NT2/D1 (cell line): ENCODE measurements around the gene MARCHF2.

Experiments
- DNase-seq: peaks from one replicate; pipeline ENCODE4 v3.0.0-alpha.2; 2011; ENCODE audit warnings: low read depth, low spot score
- H3K27me3 ChIP-seq: 2 replicates; pipeline ENCODE4 v1.6.0; 2011; ENCODE audit warnings: mild to moderate bottlenecking; ENCODE audit not compliant: insufficient read length, insufficient read depth
- H3K36me3 ChIP-seq: 2 replicates; pipeline ENCODE4 v1.6.1; 2011; ENCODE audit warnings: mild to moderate bottlenecking, low read length, mixed read lengths; ENCODE audit not compliant: insufficient read depth, insufficient read length
- H3K4me1 ChIP-seq: 2 replicates; pipeline ENCODE4 v1.5.1; 2011; ENCODE audit not compliant: insufficient read depth, insufficient read length
- H3K4me3 ChIP-seq: 2 replicates; pipeline ENCODE4 v1.5.1; 2011; ENCODE audit warnings: low read depth; ENCODE audit not compliant: insufficient read length
- H3K9ac ChIP-seq: 2 replicates; pipeline ENCODE4 v1.6.0; 2011; ENCODE audit warnings: low read depth; ENCODE audit not compliant: insufficient read length
- H3K9me3 ChIP-seq: 2 replicates; pipeline ENCODE4 v1.5.1; 2011; ENCODE audit warnings: mild to moderate bottlenecking, low read length; ENCODE audit not compliant: insufficient read depth
- SUZ12 ChIP-seq: IDR thresholded peaks from 2 replicates; pipeline ENCODE4 v1.6.1; 2011; ENCODE audit not compliant: insufficient read length, insufficient read depth; ENCODE audit errors: extremely low read depth
- YY1 ChIP-seq: IDR thresholded peaks from 2 replicates; pipeline ENCODE4 v1.6.1; 2011; ENCODE audit not compliant: insufficient read length, insufficient read depth
- ZNF274 ChIP-seq: IDR thresholded peaks from 2 replicates; pipeline ENCODE4 v1.6.1; 2011; ENCODE audit warnings: mild to moderate bottlenecking, low read depth, low read length

MARCHF2 gene

DNA sequence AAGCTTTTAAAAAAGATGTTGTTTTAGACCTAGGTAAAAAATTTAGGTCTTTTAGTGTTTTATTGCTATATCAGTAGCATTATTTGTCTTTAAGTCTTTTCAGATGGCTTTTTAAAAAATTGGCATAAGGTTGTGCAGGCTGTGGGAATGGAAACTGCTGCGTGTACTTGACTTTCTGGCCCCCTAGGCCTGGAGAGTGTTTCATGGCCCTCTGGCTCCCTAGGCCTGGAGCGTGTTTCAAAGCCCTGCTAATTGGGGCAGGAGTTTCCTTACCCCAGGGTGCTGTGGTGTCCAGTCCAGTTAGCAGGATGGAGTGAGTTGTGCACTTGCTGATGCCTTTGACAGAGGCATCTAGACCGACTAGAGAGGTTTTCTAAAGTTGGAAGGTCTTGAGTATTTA lies 65.5 kb downstream of the MARCHF2 start:
- Histone ChIP-seq H3K4me3 (no peak overlapping the region), H3K4me1 (no peaks in the 10 kb centered on the region), H3K9ac (no peak overlapping the region), H3K27me3 (no peaks in the 10 kb centered on the region), H3K9me3 (no peaks in the 10 kb centered on the region), H3K36me3 (peaks cover 89% of the 10 kb centered on the region)
- no peak for DNase-seq
- TF ChIP-seq SUZ12: no peak
- no peak for TF ChIP-seq YY1
- TF ChIP-seq ZNF274: no peak

DNA sequence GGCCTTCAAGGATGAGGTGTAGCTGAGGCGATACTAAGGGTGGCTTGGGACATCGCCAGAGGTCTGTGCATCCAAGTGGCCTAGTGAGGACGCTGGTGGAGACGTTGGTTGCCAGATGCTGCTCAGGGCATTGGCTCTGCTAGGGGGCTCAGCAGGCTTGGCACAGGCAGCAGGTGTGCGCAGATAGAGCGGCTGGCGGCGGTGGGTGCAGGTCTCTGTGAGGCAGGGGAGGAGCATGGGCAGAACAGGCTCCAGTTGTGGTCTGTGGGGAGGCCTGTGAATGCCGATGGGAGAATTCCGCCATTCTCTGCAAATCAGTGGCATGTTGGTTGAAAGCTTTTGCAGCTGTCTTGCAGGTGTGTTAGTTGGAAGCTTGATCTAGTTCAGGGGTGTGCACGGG lies 68.1 kb downstream of the MARCHF2 start:
- Histone ChIP-seq H3K36me3 (peaks cover 89% of the 10 kb centered on the region), H3K9me3 (no peaks in the 10 kb centered on the region), H3K4me3 (no peak overlapping the region), H3K4me1 (peaks cover 6% of the 10 kb centered on the region), H3K27me3 (no peaks in the 10 kb centered on the region), H3K9ac (no peak overlapping the region)
- no peak for TF ChIP-seq SUZ12
- TF ChIP-seq YY1: no peak
- TF ChIP-seq ZNF274: no peak
- no peak for DNase-seq

DNA sequence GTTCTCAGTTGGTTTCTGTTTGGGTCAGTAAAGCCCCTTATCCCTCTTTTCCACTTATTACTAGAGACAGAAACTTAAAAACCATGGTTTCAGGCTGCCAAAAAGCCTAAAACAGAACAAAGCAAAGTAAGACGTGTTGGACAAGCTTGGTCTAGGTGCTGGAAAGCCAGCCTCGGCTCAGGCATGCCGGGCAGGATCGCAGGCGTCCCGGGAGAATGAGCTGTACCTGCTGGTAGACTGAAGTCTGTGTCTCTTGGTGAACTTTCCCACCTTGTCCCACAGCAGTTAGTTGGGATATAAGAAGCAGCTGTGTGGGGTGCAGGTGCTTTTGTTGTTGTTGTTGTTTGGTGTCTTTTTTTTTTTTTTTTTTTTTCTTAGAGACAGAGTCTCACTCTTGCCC lies 68.5 kb downstream of the MARCHF2 start:
- DNase-seq: no peak
- peaks cover 89% of the 10 kb centered on the region for H3K36me3 ChIP-seq
- H3K27me3 ChIP-seq: no peaks in the 10 kb centered on the region
- no peaks in the 10 kb centered on the region for H3K9me3 ChIP-seq
- H3K4me3 ChIP-seq: no peak overlapping the region
- TF ChIP-seq YY1: no peak
- no peak for TF ChIP-seq ZNF274
- TF ChIP-seq SUZ12: no peak
- H3K4me1 ChIP-seq: peaks cover 7% of the 10 kb centered on the region
- H3K9ac ChIP-seq: no peak overlapping the region

DNA sequence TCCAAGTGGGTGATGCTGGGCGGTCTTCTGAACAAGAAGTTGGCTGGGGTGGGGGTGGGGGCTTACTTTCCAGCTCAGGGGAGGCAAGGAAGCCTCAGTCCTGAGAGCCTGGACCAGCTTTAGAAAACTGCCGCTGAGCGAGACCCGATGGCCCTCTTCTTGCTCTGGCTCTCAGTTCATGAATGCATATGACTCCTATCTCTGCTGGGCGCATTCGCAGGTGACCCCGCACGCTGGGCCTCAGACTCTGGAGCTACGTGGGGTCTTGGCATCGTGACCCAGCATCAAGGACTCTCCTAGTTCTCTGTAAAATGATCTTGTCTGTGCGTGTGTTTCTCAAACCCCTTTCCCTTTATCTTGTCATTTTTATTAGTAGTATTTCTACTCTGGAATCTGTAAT lies 69.6 kb downstream of the MARCHF2 start:
- Histone ChIP-seq H3K4me1 (peaks cover 9% of the 10 kb centered on the region), H3K9me3 (no peaks in the 10 kb centered on the region), H3K27me3 (no peaks in the 10 kb centered on the region), H3K36me3 (peaks cover 90% of the 10 kb centered on the region), H3K9ac (no peak overlapping the region), H3K4me3 (no peak overlapping the region)
- TF ChIP-seq SUZ12 (no peak), YY1 (no peak), ZNF274 (no peak)
- no peak for DNase-seq

DNA sequence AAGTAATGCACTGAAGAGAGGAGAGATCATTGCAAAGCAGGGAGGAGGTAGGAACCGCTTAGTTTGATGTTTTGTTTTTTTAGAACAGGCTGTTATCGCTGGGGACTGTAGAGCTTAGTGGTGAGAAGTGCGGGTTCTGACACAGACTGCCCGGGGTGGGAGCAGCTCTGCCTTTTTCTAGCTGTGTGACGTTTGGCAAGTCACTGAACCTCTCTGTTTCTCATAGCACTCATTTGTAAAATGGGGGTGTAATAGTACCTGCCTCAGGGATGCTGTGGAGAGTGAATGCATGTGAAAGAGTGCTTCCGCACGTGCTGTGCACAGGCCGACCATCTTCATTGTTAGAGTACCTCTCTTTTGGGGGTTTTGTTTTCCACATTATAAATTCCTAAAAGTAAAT lies 70.1 kb downstream of the MARCHF2 start:
- H3K36me3 ChIP-seq: peaks cover 90% of the 10 kb centered on the region
- peaks cover 12% of the 10 kb centered on the region for H3K4me1 ChIP-seq
- no peak for DNase-seq
- no peak overlapping the region for H3K9ac ChIP-seq
- TF ChIP-seq ZNF274: no peak
- no peak for TF ChIP-seq SUZ12
- no peak for TF ChIP-seq YY1
- no peak overlapping the region for H3K4me3 ChIP-seq
- no peaks in the 10 kb centered on the region for H3K27me3 ChIP-seq
- no peaks in the 10 kb centered on the region for H3K9me3 ChIP-seq

DNA sequence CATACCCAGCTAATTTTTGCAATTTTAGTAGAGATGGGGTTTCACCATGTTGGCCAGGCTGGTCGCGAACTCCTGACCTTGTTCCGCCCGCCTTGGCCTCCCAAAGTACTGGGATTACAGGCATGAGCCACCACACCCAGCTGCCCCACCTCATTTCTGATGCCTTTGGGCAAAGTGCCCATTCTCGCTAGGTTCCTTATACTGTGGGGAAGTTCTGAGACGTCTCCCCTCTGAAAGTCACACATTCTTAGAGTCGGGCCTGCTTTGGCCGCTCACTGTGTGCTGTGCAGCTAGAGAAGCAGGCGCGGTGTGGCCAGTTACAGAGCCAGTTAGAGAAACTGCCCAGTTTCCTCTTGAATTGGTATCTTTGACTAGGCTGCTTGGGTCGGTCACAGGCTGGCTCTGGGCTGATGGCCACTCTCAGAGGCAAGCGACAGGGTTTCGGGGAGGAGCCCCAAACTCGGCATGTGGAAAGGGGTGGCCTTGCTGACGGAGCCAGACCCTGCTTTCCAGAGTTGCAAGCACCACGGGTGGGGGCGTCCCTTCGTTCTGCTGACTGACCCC lies 71.3 kb downstream of the MARCHF2 start:
- H3K9ac ChIP-seq: no peak overlapping the region
- H3K27me3 ChIP-seq: no peaks in the 10 kb centered on the region
- peaks cover 89% of the 10 kb centered on the region for H3K36me3 ChIP-seq
- H3K9me3 ChIP-seq: no peaks in the 10 kb centered on the region
- peaks cover 12% of the 10 kb centered on the region for H3K4me1 ChIP-seq
- no peak overlapping the region for H3K4me3 ChIP-seq
- no peak for DNase-seq
- no peak for TF ChIP-seq ZNF274
- no peak for TF ChIP-seq YY1
- no peak for TF ChIP-seq SUZ12

DNA sequence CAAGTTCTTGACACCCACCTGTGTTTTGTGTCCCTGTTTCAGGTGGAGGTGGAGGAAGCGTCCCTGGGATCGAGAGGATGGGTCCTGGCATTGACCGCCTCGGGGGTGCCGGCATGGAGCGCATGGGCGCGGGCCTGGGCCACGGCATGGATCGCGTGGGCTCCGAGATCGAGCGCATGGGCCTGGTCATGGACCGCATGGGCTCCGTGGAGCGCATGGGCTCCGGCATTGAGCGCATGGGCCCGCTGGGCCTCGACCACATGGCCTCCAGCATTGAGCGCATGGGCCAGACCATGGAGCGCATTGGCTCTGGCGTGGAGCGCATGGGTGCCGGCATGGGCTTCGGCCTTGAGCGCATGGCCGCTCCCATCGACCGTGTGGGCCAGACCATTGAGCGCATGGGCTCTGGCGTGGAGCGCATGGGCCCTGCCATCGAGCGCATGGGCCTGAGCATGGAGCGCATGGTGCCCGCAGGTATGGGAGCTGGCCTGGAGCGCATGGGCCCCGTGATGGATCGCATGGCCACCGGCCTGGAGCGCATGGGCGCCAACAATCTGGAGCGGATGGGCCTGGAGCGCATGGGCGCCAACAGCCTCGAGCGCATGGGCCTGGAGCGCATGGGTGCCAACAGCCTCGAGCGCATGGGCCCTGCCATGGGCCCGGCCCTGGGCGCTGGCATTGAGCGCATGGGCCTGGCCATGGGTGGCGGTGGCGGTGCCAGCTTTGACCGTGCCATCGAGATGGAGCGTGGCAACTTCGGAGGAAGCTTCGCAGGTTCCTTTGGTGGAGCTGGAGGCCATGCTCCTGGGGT lies 72.7 kb downstream of the MARCHF2 start:
- Histone ChIP-seq H3K36me3 (peaks cover 97% of the 10 kb centered on the region), H3K4me3 (no peak overlapping the region), H3K27me3 (no peaks in the 10 kb centered on the region), H3K9me3 (no peaks in the 10 kb centered on the region), H3K9ac (no peak overlapping the region), H3K4me1 (peaks cover 12% of the 10 kb centered on the region)
- no peak for DNase-seq
- TF ChIP-seq YY1 (no peak), SUZ12 (no peak), ZNF274 (no peak)
